HG03460 (cell line): Measurements from ENCODE around the gene VANGL2.

Source experiments
- ATAC-seq: cut with Tn5 transposase; IDR thresholded peaks from one replicate; pipeline ENCODE4 v1.9.1; 2021; ENCODE audit not compliant: unreplicated experiment

VANGL2 gene

GRCh38 chr1:160459056-160459455 lies 58.7 kb downstream of the VANGL2 start:
- no peak for ATAC-seq

- no peak for ATAC-seq
Observed at GRCh38 chr1:160459687-160460086, 59.3 kb downstream of the VANGL2 start.

GRCh38 chr1:160460214-160460642 lies 59.9 kb downstream of the VANGL2 start:
- ATAC-seq, result no peak

- ATAC-seq, result no peak
Observed at GRCh38 chr1:160460683-160461287, 60.4 kb downstream of the VANGL2 start.

GRCh38 chr1:160465123-160465522 lies 64.8 kb downstream of the VANGL2 start:
- no peak for ATAC-seq

GRCh38 chr1:160466961-160467360 lies 66.6 kb downstream of the VANGL2 start:
- no peak for ATAC-seq

- ATAC-seq, result no peak
Observed at GRCh38 chr1:160467576-160467975, 67.2 kb downstream of the VANGL2 start.

- no peak for ATAC-seq
Observed at GRCh38 chr1:160471253-160471652, 70.9 kb downstream of the VANGL2 start.

GRCh38 chr1:160472112-160472511 lies 71.7 kb downstream of the VANGL2 start:
- ATAC-seq, result no peak

- ATAC-seq, result no peak
Observed at GRCh38 chr1:160474392-160475242, 74.3 kb downstream of the VANGL2 start.
